ENCODE measurements around the gene KIF5C. TPM values are rescaled to one million over a fixed set of nuclear protein-coding genes. Genes with fewer than 3 reads are reported as not detected.

KIF5C gene
- total RNA-seq, 2 experiments from 2014 or later = 10.2 to 11.1 TPM

DNA sequence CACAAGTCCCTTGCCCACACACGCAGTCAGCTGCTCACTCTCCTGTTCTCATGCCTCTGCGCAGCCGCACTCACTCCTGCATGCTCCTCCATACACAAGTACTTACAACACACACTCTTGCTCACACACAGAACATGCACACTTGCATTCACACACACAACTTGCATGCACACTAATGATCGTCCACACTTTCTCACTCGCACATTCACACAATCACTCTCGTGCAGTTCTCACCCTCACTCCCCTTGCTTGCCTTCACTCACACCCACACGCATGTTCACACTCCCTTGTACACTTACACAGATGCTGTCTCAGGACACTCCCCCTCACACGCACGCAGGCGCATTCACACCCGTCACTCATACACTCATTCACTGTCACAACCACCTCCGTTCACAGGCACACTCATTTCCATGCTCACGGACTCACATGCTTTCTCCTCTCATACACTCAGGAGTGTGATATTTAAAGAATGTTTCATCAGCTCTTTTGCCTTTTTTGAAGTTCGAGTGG lies 127.4 kb downstream of the KIF5C start:
- intact Hi-C loops (cut with micrococcal nuclease) = no loop called here

DNA sequence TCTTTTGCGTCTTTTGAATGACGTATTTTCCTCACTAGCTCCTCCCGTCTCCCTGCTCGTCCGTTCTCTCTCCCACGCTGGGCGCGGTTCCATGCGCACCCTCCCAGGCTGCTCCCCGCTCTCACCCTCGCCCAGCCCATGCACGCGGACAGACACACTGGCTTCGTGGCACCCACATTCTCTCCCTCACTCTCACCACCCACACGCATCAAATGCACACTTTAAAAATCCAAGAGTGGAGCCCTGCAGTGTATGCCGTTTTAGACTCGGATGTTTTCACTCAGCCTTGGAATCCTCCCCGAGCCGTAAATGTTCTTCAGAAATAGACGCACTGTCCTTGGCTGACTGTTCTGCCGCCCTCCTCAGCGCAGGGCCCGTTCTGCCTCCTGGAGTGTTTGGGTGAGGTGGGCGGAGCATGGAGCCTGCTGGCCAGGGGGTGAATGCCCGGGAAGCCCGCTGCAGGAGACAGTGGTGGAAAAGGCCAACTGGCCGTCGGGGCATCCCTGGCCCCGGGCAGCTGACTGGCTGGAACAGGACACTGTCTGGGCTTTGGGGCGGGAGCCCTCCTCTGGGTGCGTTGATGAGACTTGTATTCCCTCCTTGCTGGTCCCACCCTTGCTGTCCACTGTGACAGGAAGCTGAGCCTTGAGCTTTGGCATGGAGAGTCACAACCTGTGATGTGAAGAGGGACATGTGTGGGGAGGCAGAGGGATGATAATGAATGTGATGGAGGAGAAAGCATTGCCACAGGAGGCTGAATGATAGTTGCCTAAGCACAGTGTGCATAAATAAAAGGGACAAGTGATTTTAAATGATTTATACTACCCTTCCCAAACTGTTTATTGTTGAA lies 128.1 kb downstream of the KIF5C start:
- peaks cover 4% of the 10 kb centered on the region for H3K36me3 Mint-ChIP-seq (ENCODE audit: low read depth)
- POLR2A ChIA-PET = no interaction called here

More for the DNA sequence above, 127.4 kb downstream of the KIF5C start:
- ChIA-PET POLR2A (no interaction called here), CTCF (no interaction called here)
- H3K4me1 Mint-ChIP-seq (ENCODE audit: low read depth) = peaks cover 18% of the 10 kb centered on the region
- ATAC-seq (no peak), DNase-seq (no peak)
- no peak overlapping the region for H3K4me3 Mint-ChIP-seq
- H3K9me3 Mint-ChIP-seq = no peaks in the 10 kb centered on the region
- TF ChIP-seq, protein P1, sequence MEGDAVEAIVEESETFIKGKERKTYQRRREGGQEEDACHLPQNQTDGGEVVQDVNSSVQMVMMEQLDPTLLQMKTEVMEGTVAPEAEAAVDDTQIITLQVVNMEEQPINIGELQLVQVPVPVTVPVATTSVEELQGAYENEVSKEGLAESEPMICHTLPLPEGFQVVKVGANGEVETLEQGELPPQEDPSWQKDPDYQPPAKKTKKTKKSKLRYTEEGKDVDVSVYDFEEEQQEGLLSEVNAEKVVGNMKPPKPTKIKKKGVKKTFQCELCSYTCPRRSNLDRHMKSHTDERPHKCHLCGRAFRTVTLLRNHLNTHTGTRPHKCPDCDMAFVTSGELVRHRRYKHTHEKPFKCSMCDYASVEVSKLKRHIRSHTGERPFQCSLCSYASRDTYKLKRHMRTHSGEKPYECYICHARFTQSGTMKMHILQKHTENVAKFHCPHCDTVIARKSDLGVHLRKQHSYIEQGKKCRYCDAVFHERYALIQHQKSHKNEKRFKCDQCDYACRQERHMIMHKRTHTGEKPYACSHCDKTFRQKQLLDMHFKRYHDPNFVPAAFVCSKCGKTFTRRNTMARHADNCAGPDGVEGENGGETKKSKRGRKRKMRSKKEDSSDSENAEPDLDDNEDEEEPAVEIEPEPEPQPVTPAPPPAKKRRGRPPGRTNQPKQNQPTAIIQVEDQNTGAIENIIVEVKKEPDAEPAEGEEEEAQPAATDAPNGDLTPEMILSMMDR (IDR thresholded peaks at IDR 0.05) = no peak
- H3K36me3 Mint-ChIP-seq (ENCODE audit: low read depth) = peaks cover 4% of the 10 kb centered on the region
- H3K27ac Mint-ChIP-seq = no peak overlapping the region
- H3K27me3 Mint-ChIP-seq = no peaks in the 10 kb centered on the region

DNA sequence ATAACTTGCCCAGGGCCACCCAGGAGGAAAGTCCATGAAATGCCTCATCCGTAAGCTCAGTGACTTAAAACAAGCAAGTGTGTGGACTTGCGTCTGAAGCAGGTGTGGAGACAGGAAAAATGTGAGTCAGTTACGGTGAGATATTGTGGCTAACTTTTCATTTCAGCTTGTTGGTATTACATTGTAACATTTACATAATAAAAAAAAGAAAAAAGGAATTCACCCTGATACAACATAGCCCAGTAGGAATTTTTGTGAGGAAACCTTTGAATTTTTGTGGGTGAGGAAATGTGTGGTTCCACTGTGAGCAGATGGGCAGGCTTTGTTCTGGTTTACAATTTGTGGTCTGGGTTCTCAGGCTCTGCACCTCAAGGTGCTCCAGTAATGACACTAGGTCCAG lies 129.8 kb downstream of the KIF5C start:
- no peak for ATAC-seq
- no peaks in the 10 kb centered on the region for H3K9me3 Mint-ChIP-seq
- H3K4me3 Mint-ChIP-seq = no peak overlapping the region

More for the DNA sequence above, 128.1 kb downstream of the KIF5C start:
- no peaks in the 10 kb centered on the region for H3K9me3 Mint-ChIP-seq
- ATAC-seq = no peak
- H3K27ac Mint-ChIP-seq = no peak overlapping the region
- no peaks in the 10 kb centered on the region for H3K27me3 Mint-ChIP-seq
- TF ChIP-seq, protein P1 (IDR thresholded peaks at IDR 0.05) = no peak
- CTCF ChIA-PET = interaction anchor here (2.4 kb wide), 1 partner anchor 13 kb away, joined by 8 read pairs; no protein-coding TSS in a partner anchor
- H3K4me3 Mint-ChIP-seq = no peak overlapping the region
- no peak for DNase-seq
- intact Hi-C loops (cut with micrococcal nuclease) = no loop called here
- H3K4me1 Mint-ChIP-seq (ENCODE audit: low read depth) = peaks cover 18% of the 10 kb centered on the region

DNA sequence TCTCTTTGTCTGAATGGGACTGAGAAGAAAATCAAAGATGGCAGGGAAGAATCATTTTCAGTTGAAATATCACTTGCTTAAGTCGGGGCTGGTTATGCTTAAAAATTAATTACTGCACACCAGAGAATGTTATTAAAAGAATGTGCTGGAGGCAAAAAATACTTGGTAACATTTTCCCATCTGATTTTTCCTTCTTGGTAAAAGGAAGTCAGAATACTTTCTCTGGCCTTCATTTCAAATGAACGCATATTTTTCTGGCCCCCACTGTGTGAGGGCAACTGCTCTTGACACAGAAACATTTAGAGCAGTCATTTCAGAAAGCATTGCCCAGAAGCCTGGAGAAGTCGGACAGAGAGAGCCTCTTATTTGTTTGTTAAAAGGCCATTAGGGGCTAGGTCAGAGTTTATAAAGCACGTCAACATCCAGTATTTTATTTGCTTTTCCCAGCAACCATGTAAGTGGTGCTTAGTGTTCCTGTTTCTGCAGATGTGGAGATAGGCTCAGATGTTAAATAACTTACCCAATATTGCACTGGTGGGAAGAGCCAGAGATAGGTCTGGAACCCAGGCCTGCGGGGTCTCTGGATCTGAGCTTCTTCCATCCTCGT lies 130.5 kb downstream of the KIF5C start:
- POLR2A ChIA-PET = interaction anchor here (0.5 kb wide), 1 partner anchor 123 kb away, joined by 3 read pairs; no protein-coding TSS in a partner anchor
- DNase-seq (no peak), ATAC-seq (no peak)
- Mint-ChIP-seq H3K4me3 (no peak overlapping the region), H3K27ac (no peak overlapping the region), H3K9me3 (no peaks in the 10 kb centered on the region), H3K27me3 (no peaks in the 10 kb centered on the region), H3K4me1 (ENCODE audit: low read depth) (peaks cover 4% of the 10 kb centered on the region), H3K36me3 (ENCODE audit: low read depth) (peaks cover 4% of the 10 kb centered on the region)
- TF ChIP-seq, protein P1 (IDR thresholded peaks at IDR 0.05) = no peak
- intact Hi-C loops (cut with micrococcal nuclease) = no loop called here
- CTCF ChIA-PET = no interaction called here

More for the DNA sequence above, 129.8 kb downstream of the KIF5C start:
- DNase-seq = no peak
- TF ChIP-seq, protein P1 (IDR thresholded peaks at IDR 0.05) = no peak
- Mint-ChIP-seq H3K27ac (no peak overlapping the region), H3K4me1 (ENCODE audit: low read depth) (peaks cover 11% of the 10 kb centered on the region), H3K36me3 (ENCODE audit: low read depth) (peaks cover 4% of the 10 kb centered on the region), H3K27me3 (no peaks in the 10 kb centered on the region)
- ChIA-PET POLR2A (no interaction called here), CTCF (interaction anchor here (2.4 kb wide), 1 partner anchor 12 kb away, joined by 8 read pairs; no protein-coding TSS in a partner anchor)
- intact Hi-C loops (cut with micrococcal nuclease) = no loop called here

All from activated CD8-positive, alpha-beta T cell treated with anti-CD3 and anti-CD28 coated beads for 36 hours (primary cell).